Left colon (tissue), 2 donors: ENCODE data around the gene METTL24. TPM values are rescaled to one million over a fixed set of nuclear protein-coding genes. Genes with fewer than 3 reads are reported as not detected.
"Not testable (repeated sequence)": the region's sequence is repeated elsewhere in the genome, so short reads cannot be mapped to it uniquely, and the experiment has no call there.

Source experiments
- ATAC-seq: fragments of 200-7000 bp; cut with Tn5 transposase; one replicate; pipeline ENCODE4 v1.9.1; 2020; ENCODE audit warnings: mild to moderate bottlenecking, moderate library complexity
- DNase-seq, 2 donors: peaks; one replicate each; pipeline ENCODE4 v3.0.0-alpha.2; 2020
- intact Hi-C, 2 donors: fragments of 100-400 bp; cut with DNase I in 1 of 2; cut with micrococcal nuclease in 1 of 2; formaldehyde crosslinking; loops; one replicate each; pipeline versions ENCODE4 v1.11.2 to v1.14.0; 2022; cut with DNase I, micrococcal nuclease
- total RNA-seq, 2 donors: library from RNA; stranded (reverse); fragmentation: NEBNext Ultra II Directional; extraction: Animal tissue kit (Norgen Biotek cat#: 25700); gene quantifications; one replicate each; pipeline ENCODE4 v1.2.1, GENCODE V29; 2021
- donor health status: DM: no; HTN: no; CAD: no.
- donor health status: DM: yes; HTN: yes; CAD: no.

Gene METTL24
- total RNA-seq, 2 donors from 2014 or later: 0.31 to 4.3 TPM

DNA sequence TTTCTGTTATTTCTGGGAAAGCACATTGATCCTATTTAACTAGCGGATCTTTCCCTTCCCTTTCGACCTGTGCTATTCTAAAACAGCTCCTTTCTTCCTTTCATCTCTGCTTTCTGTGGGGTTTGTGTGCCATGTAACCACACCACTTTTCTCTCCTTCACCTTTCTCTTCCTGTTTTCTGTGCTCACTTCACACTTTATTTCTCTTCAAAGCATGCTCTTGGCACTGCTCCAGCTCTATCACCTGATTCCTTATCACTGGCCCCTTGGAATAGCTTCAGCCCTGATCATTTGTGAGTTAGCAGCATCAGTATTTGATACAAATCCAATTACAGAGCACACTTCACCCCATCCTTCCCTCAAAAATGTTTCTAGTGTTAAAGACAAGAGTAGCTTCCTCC lies 8.1 kb upstream of the METTL24 start:
- intact Hi-C loops: no loop called here
- no peak for DNase-seq

GRCh38 chr6:110364364-110365105 lies 6.4 kb upstream of the METTL24 start:
- ATAC-seq (no peak), DNase-seq (no peak)
- intact Hi-C loops: no loop called here

More for the DNA sequence above, 8.1 kb upstream of the METTL24 start:
- ATAC-seq: no peak

DNA sequence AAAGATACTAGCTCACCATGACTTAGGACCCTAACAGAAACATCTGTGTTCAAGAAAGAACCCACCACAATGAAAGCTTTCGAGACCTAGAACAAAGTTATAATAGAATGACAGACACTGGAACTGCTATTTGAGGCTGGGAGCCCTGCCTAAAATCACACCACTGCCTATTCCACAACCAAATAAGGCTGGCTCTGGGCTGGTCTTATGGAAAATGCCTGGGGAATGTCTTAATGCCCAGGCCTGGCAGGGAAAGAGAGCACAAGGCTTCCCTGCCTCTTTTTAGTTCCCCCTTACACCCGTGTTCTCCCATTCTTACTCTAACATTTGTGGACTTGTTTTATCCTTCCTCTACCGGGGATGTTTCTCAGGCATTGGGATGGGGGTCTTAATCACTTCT lies 5.6 kb upstream of the METTL24 start:
- intact Hi-C loops: no loop called here
- ATAC-seq (no peak), DNase-seq (no peak)

GRCh38 chr6:110360676-110361075 lies 2.5 kb upstream of the METTL24 start:
- no peak for DNase-seq
- ATAC-seq: no peak
- intact Hi-C loops: no loop called here

GRCh38 chr6:110359556-110359955 lies 1.4 kb upstream of the METTL24 start:
- no peak for DNase-seq
- intact Hi-C loops: no loop called here
- ATAC-seq: no peak

DNA sequence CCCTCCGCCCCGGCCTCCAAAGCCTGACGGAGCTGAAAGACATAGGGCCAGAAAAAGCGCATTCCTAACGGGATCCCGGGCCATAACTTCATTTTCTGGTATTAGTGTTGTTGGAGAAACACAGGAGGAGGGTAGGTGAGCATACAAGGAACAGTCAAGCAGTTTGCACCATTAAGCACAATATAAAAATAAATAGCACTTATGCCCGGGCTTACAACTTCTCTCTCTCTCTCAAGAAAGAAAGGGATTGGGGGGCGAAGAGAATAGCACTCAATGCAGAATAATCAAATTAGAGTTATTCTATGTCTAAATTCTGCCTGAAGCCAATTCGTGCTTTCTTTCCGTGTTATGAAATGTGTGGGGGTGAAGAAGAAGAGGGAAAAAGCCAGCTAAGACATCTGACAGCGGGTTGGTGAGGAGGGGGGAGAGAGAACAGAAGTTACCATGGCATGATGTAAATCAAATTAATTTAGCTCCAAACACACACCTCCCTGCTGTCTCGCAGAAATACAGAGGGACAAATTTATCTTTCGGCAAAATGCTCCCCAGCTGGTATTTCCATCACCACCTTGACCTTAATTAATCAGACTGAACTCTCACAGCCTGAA lies 508 bp upstream of the METTL24 start:
- DNase-seq (no peak), ATAC-seq (no peak)
- intact Hi-C loops: no loop called here

DNA sequence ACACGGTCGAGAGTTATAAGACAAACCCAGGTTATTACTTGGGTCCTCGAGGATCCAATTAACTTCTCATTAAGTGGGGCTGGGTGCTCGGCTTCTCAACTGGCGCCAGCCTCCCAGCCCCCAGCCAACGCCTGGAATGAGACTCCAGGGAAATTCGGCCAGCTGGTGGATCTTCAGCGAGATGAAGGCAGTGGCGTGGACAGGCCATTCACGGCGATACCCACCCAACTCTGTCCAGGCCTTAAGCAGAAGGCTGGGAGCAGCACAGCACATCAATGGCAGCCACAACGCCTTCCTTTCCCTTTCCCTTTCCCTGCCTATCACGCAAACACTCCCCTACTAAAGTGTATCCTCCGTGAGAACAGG lies 868 bp downstream of the METTL24 start:
- DNase-seq (no peak), ATAC-seq (peak; percentile 8)
- intact Hi-C loops: no loop called here

DNA sequence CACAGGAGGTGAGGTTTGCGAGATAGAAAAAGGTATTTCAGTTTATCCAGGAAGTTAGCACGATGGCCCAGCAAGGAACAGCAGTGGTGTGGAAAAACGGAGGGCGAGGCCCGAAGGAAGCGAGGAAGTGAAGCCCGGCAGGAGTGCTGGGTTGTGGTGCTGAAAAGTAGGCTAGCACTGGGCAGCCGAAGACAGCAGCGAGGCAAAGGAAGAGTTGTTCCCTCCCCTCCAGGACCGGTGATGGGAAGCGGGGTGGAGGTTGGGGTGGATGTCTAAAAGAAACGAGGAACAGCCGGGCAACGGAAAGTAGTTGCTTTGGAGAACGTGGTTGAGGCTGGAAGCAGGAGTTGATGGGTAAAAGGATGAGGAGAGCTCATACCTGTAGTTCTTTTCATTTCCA lies 1.4 kb downstream of the METTL24 start:
- no peak for DNase-seq

GRCh38 chr6:110355727-110356126 lies 2.4 kb downstream of the METTL24 start:
- DNase-seq (no peak), ATAC-seq (no peak)
- intact Hi-C loops: no loop called here

More for the DNA sequence above, 1.4 kb downstream of the METTL24 start:
- no peak for ATAC-seq
- intact Hi-C loops: no loop called here

GRCh38 chr6:110355022-110355421 lies 3.1 kb downstream of the METTL24 start:
- intact Hi-C loops: no loop called here
- ATAC-seq: no peak
- DNase-seq: no peak

- ATAC-seq (no peak), DNase-seq (no peak)
- intact Hi-C loops: no loop called here
Observed at GRCh38 chr6:110354153-110354552, 4.0 kb downstream of the METTL24 start.

DNA sequence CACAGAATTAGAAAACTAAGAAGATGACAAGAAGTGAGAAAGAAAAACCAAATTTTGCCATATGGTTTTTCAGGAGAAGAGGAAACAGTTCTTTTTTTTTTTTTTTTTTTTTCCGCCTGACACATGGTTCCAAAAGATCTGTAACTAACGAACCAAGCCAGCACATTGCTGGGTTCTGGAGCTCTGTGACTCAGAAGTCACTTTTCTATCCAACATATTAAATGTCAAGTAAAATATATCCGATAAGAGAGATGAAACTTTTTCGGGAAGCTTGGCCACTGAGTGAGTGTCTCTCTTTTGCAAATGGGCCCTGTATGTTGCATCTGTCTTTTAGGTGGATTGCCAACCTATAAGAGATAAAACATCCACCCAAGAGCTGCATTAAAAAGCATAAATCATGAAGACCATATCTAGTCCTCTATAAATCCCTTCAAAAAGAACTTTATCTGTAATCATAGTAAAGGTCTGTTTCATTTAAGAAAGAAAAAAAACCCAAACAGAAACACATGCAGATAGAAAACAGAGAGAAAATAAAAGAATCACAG lies 4.6 kb downstream of the METTL24 start:
- no peak for ATAC-seq
- intact Hi-C loops: no loop called here
- DNase-seq: no peak

DNA sequence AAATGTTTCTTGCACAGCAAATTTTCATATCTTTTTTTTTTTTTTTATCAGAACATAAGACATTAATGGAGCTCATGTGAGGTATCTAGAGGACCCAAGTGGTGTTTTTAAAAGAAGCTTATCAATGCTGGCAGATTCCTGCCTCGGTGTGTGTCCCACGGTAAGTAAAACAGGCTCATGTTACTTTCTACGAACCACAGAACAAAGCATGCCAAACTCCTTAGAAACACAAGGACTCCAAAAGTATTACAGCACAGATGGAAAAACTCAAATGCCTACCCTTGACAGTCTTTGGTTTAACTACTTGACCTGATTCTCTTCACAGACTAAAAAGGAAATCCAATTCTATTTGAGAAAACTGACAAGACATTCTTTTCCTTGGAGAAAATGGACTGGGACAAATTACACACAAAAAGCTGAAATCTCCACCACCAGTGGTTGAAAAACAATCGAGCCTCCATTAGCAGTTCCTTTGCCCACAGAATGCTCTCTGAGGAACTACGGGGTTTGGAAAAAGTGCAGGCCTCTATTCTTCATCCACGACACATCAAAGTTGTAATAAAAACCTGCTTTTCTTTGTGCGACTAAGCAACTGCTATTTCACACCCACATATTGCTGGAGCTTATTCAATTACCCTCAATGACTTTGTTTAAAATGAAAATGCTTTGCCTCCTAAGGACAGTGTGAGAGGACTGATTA lies 5.4 kb downstream of the METTL24 start:
- no peak for DNase-seq
- intact Hi-C loops: no loop called here
- ATAC-seq: no peak

GRCh38 chr6:110351986-110352385 lies 6.2 kb downstream of the METTL24 start:
- DNase-seq (no peak), ATAC-seq (no peak)
- intact Hi-C loops: no loop called here

DNA sequence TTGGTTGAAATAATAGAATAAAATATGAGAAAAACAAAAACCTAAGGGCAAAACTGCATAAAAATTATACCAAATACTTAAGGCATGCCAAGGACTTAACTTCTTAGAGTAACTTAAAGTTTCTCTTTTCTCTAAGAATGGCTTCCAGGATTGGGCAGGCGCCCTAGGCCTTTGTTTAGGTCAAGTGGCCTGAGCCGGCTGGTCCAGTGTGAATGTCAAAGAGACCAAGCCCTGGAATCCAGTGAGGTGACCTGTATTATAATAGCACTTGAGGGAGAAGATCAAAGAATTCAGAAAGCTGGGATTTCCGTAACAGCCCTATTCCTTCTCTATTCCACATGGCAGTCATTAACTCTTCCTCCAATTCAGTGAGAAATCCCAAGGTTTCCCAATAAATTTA lies 6.6 kb downstream of the METTL24 start:
- ATAC-seq (no peak), DNase-seq (no peak)
- intact Hi-C loops: no loop called here

DNA sequence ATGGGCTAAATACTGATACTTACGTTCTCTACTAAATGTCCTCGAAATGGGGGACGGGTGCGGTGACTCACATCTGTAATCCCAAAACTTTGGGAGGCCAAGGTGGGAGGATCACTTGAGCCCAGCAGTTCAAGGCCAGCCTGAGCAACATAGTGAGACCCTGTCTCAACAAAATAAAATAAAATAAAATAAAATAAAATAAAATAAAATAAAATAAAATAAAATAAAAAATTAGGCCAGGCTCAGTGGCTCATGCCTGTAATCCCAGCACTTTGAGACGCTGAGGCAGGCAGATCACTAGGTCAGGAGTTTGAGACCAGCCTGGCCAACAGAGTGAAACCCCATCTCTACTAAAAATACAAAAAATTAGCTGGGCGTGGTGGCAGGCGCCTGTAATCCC lies 7.6 kb downstream of the METTL24 start:
- intact Hi-C loops, DNase-seq, ATAC-seq: not testable (repeated sequence)

- ATAC-seq: no peak
- DNase-seq: no peak
- intact Hi-C loops: no loop called here
Observed at GRCh38 chr6:110348961-110349690, 9.0 kb downstream of the METTL24 start.

DNA sequence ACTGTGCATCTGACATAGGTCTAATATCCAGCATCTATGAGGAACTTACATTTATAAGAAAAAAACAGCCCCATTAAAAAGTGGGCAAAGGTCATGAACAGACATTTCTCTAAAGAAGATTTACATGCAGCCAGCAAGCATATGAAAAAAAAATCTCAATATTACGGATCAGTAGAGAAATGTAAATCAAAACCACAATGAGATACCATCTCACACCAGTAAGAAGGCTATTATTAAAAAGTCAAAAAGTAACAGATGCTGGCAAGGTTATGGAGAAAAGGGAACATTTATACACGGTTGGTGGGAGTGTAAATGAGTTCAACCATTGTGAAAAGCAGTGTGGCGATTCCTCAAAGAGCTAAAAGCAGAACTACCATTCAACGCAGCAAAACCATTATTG lies 13.1 kb downstream of the METTL24 start:
- intact Hi-C loops: no loop called here

DNA sequence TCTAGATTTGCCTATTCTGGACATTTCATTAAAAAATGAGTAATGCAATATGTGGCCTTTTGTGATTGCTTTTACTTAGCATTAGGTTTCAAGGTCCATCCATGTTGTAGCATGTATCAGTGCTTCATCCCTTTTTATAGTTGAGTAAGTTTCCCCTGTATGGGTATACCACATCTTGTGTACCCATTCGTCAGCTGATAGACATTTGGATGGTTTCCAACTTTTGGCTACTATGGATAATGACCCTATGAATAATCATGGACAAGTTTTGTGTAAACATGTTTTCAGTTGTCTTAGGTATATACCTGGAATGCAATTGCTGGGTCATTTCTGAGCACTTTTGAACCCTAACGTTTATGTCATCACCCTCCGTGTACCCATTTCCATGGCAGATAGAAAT lies 15.4 kb downstream of the METTL24 start:
- no peak for DNase-seq
- ATAC-seq: no peak
- intact Hi-C loops: no loop called here

More for the DNA sequence above, 13.1 kb downstream of the METTL24 start:
- ATAC-seq: no peak
- DNase-seq: no peak
